Measurements from ENCODE around the gene TTLL3.
"Not testable (repeated sequence)": the region's sequence is repeated elsewhere in the genome, so short reads cannot be mapped to it uniquely, and the experiment has no call there.

TTLL3 gene

DNA sequence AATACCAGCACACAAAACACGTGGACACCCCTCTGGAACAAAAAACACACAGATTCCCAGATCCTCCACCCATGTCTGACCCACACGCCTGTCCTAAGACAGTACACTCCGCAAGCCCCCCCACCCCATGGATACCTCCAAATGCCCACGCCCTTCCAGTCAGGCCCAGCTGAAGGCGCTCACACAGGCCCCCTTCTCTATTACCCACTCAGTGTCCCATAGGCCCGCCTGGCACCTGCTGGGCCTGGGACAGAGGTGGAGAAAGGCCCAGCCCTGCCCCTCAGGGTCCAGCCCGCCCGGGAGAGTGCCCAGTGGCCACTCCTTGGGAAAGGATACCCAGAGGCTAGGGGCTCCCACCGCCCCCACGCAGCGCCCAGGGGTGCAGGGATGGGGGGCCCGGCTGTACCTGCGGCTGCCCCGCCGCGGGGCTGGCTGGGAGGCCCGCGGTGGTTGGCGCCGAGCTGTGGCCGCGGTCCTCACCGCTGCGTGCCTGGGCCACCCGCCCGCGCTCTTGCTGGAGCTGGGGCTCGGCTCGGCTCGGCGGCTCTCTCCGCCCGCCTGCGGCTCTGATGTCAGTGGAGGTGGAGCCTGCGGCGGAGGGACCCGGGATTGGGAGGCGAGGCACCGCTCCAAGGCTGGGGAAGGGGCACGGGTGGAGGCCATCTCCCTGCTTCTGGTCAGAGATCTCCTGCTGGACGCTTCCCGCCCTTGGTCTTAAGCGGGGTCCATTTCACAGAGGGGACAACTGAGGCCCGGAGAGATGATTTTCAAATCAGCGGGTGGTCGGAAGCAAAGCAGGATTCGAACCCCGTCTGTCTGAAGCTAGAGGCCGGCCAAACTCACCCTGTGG lies 40.4 kb upstream of the TTLL3 start, which contains the start of gene CAMK1:
TSS of gene CAMK1 (minus strand) at position 522 of the 850 bp plus-strand sequence. CDS start 2,198 bp downstream, outside the sequence.
- no peaks in the 10 kb centered on the region for H3K9me3 ChIP-seq (ENCODE audit: control insufficient read depth in 2 of 2, low read length in 2 of 2)
- peak within 1 kb of the TSS; percentile 62 to 80 for H3K27ac ChIP-seq (ENCODE audit: low read depth in 2 of 2, low read length in 2 of 2)
- peaks cover 0 to 2% of the 10 kb centered on the region in 2 donors for H3K36me3 ChIP-seq (ENCODE audit: control insufficient read depth in 2 of 2, insufficient read depth in 2 of 2, low read length in 2 of 2)
- peaks cover 15 to 22% of the 10 kb centered on the region in 2 donors for H3K4me1 ChIP-seq (ENCODE audit: control insufficient read depth in 2 of 2, insufficient read depth in 2 of 2, low read length in 2 of 2)
- peak within 1 kb of the TSS; percentile 60 to 79 for H3K4me3 ChIP-seq (ENCODE audit: low read length in 2 of 2)
- H3K9ac ChIP-seq (ENCODE audit: low read depth in 1 of 2, low read length in 2 of 2): peak within 1 kb of the TSS; percentile 77 to 86
- no peaks in the 10 kb centered on the region for H3K27me3 ChIP-seq (ENCODE audit: control insufficient read depth in 2 of 2, insufficient read depth in 2 of 2, low read length in 2 of 2)

DNA sequence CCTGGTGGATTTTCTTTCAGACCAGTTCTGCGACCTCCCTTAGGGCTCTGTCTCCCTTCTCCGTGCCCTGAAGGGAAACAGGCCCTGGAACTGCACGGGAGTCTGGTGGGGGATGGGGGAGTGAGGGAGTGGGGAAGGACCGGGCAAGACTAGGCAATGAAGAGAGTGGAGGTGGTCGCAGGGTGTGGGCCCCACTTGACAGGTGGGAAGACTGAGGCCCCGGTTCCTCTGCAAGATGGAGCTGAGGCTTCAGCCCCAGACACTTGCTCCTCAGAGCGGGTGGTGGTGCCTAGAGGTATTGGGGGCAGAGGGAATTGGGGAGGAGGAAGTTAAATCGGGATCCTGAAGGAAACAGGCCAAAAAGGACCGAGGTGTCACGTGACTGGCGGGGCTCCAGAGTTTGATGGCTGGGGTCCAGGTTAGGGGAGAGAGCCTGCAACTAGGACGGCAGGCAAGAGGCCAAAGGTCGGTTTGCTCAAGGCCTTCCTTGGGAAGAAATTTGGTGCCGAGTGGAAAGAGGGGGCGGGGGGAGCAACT lies 39.7 kb upstream of the TTLL3 start:
- Histone ChIP-seq H3K9ac (ENCODE audit: low read depth in 1 of 2, low read length in 2 of 2) (peak overlapping the region; percentile 72 to 86), H3K4me1 (ENCODE audit: control insufficient read depth in 2 of 2, insufficient read depth in 2 of 2, low read length in 2 of 2) (peaks cover 15 to 22% of the 10 kb centered on the region in 2 donors), H3K36me3 (ENCODE audit: control insufficient read depth in 2 of 2, insufficient read depth in 2 of 2, low read length in 2 of 2) (peaks cover 0 to 2% of the 10 kb centered on the region in 2 donors), H3K4me3 (ENCODE audit: low read length in 2 of 2) (peak overlapping the region; percentile 60 to 79), H3K9me3 (ENCODE audit: control insufficient read depth in 2 of 2, low read length in 2 of 2) (no peaks in the 10 kb centered on the region), H3K27ac (ENCODE audit: low read depth in 2 of 2, low read length in 2 of 2) (peak overlapping the region; percentile 62 to 80), H3K27me3 (ENCODE audit: control insufficient read depth in 2 of 2, insufficient read depth in 2 of 2, low read length in 2 of 2) (no peaks in the 10 kb centered on the region)

DNA sequence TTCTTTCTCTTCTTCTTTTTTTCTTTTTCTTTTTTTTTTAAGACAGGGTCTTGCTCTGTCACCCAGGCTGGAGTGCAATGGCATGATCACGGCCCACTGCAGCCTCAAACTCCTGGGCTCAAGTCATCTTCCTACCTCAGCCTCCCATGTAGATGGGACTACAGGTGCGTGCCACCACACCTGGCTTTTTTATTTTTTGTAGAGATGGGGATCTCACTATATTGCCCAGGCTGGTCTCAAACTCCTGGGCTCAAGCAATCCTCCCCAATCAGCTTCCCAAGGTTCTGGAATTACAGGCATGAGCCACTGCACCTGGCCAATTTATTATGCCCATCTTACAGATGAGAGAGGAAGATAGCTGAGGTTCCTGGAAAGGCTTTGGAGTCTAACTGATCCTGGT lies 39.1 kb upstream of the TTLL3 start:
- not testable (repeated sequence) for H3K9ac ChIP-seq (ENCODE audit: low read depth in 1 of 2, low read length in 2 of 2); H3K36me3 ChIP-seq (ENCODE audit: control insufficient read depth in 2 of 2, insufficient read depth in 2 of 2, low read length in 2 of 2); H3K27ac ChIP-seq (ENCODE audit: low read depth in 2 of 2, low read length in 2 of 2); H3K9me3 ChIP-seq (ENCODE audit: control insufficient read depth in 2 of 2, low read length in 2 of 2); H3K4me3 ChIP-seq (ENCODE audit: low read length in 2 of 2); H3K27me3 ChIP-seq (ENCODE audit: control insufficient read depth in 2 of 2, insufficient read depth in 2 of 2, low read length in 2 of 2)
- peaks cover 15 to 22% of the 10 kb centered on the region in 2 donors for H3K4me1 ChIP-seq (ENCODE audit: control insufficient read depth in 2 of 2, insufficient read depth in 2 of 2, low read length in 2 of 2)

DNA sequence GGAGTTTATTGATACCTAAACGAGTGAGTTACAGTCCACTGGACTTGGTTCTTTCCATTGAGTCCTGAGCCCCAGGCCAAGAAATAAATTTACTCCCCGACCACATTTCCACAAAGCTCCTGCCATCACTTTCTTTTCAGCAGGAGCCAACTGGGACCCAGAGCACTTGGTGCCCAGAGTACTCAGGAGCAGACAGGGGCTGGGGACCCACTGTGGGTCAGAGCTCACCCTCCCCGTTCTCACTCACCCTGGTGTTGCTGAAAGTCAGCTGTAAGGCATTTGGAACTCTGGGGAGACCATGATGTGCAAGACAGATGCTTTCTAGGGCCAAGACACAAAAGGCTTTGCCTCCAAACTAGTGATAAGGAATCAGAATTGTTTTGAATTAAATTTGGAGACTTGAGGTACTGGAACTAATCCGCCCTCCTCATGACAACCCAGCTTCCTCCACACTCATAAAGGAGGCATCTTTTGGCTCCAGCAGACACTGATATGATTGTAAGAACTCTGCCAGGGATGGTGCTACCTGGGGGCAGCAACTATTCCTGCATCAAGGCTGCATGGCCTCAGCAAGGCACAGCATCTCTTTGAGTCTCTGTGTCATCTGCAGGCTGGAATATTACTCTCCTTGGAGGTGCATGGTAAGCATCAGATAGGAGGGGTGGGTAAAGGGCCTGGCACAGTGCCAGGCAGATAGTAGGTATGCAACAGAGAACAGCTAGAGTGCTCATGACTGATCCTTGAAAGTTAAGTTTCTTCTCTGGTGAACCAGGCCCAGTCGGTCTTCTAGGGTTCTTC lies 33.0 kb upstream of the TTLL3 start:
- no peak overlapping the region for H3K27ac ChIP-seq (ENCODE audit: low read depth in 2 of 2, low read length in 2 of 2)
- H3K9ac ChIP-seq (ENCODE audit: low read depth in 1 of 2, low read length in 2 of 2): no peak overlapping the region
- no peaks in the 10 kb centered on the region for H3K9me3 ChIP-seq (ENCODE audit: control insufficient read depth in 2 of 2, low read length in 2 of 2)
- H3K27me3 ChIP-seq (ENCODE audit: control insufficient read depth in 2 of 2, insufficient read depth in 2 of 2, low read length in 2 of 2): no peaks in the 10 kb centered on the region
- no peak overlapping the region for H3K4me3 ChIP-seq (ENCODE audit: low read length in 2 of 2)
- peaks cover 13 to 16% of the 10 kb centered on the region in 2 donors for H3K4me1 ChIP-seq (ENCODE audit: control insufficient read depth in 2 of 2, insufficient read depth in 2 of 2, low read length in 2 of 2)
- peaks cover 13 to 23% of the 10 kb centered on the region in 2 donors for H3K36me3 ChIP-seq (ENCODE audit: control insufficient read depth in 2 of 2, insufficient read depth in 2 of 2, low read length in 2 of 2)

DNA sequence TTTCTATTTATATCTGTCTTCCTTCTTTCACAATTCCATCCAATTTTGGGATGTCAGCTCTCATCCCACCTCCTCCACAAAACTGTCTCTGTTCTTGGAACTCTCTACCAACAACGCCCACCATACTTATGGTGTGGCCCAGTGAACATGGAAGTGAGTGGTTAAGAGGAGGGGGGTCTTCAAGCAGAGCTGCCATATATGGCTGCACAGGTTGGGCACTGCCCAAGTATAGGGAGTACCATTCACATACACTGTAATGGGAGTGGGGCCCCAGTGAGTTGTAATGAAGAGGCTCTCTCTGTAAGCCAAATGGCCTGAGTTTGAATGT lies 32.4 kb upstream of the TTLL3 start:
- Histone ChIP-seq H3K4me1 (ENCODE audit: control insufficient read depth in 2 of 2, insufficient read depth in 2 of 2, low read length in 2 of 2) (peaks cover 13 to 16% of the 10 kb centered on the region in 2 donors), H3K9me3 (ENCODE audit: control insufficient read depth in 2 of 2, low read length in 2 of 2) (no peaks in the 10 kb centered on the region), H3K27ac (ENCODE audit: low read depth in 2 of 2, low read length in 2 of 2) (no peak overlapping the region), H3K27me3 (ENCODE audit: control insufficient read depth in 2 of 2, insufficient read depth in 2 of 2, low read length in 2 of 2) (no peaks in the 10 kb centered on the region), H3K4me3 (ENCODE audit: low read length in 2 of 2) (no peak overlapping the region), H3K9ac (ENCODE audit: low read depth in 1 of 2, low read length in 2 of 2) (no peak overlapping the region), H3K36me3 (ENCODE audit: control insufficient read depth in 2 of 2, insufficient read depth in 2 of 2, low read length in 2 of 2) (peaks cover 18 to 28% of the 10 kb centered on the region in 2 donors)

DNA sequence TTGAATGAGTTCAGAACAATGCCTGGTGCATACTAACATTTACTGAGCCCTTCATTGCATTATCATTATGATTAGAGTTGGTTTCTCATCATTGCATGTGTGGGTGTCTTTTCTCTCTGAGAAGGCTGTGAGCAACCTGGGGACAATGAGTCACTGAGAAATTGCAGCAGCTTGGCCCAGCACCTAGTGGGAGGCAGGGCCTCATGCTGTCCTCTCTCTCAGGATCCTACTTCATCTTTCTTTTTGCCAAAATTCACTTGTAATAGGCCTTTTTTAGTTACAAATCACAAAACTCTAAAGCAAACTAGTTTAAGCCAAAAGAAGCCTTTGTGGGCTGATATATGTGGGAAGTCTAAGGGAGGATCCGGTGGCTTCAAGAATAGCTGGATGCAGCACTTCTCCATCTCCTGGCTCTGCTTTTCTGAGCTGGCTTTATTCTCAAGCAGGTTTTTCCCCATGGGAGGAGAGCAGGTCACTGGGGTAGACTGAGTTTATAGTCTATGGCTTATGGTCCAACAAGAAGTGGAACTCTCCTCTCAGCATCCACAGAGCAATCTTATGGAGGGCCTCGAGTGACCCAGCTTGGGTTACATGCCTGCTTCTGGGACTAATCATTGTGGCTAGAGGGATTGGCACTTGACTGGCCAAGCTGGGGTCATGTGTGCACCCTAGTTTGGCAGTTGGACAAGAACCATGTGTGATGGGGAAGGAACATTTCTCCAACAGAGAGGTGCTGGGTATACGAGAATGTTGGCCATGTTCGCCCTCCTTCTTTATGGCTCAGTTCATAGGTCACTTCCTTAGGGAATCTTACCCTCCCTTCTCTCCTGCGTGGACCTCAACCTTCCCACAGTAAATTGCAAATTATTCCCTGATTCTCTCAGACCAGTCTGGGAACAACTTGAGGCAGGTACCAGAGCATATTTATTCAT lies 31.7 kb upstream of the TTLL3 start:
- Histone ChIP-seq H3K9ac (ENCODE audit: low read depth in 1 of 2, low read length in 2 of 2) (no peak overlapping the region), H3K27ac (ENCODE audit: low read depth in 2 of 2, low read length in 2 of 2) (peak overlapping the region in 1 of 2 donors; percentile 49), H3K27me3 (ENCODE audit: control insufficient read depth in 2 of 2, insufficient read depth in 2 of 2, low read length in 2 of 2) (no peaks in the 10 kb centered on the region), H3K36me3 (ENCODE audit: control insufficient read depth in 2 of 2, insufficient read depth in 2 of 2, low read length in 2 of 2) (peaks cover 20 to 30% of the 10 kb centered on the region in 2 donors), H3K4me1 (ENCODE audit: control insufficient read depth in 2 of 2, insufficient read depth in 2 of 2, low read length in 2 of 2) (peaks cover 13 to 16% of the 10 kb centered on the region in 2 donors), H3K9me3 (ENCODE audit: control insufficient read depth in 2 of 2, low read length in 2 of 2) (no peaks in the 10 kb centered on the region), H3K4me3 (ENCODE audit: low read length in 2 of 2) (peak overlapping the region in 1 of 2 donors; percentile 26)

DNA sequence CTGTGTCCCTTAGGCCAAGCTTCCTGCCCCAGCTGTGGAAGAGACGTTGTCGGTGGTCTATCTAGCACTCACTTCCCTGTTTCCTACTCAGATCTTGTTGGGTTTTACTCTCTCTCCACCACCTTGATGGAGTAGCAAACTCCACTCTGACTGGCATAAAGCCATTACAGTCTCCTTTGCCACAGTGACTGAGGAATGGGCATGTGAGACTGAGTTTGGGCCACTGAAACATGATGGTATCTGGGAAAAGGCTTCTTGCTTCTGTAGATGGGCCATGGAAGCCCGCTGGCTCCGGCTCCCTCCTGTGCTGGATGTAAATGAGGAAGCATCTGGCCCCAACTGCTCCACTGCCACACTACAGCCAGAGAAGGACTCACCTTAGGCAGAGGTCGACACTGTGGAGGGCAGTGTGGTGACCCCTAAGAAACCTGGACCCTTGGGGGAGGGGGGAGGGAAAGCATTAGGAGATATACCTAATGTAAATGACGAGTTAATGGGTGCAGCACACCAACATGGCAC lies 30.9 kb upstream of the TTLL3 start:
- Histone ChIP-seq H3K4me3 (ENCODE audit: low read length in 2 of 2) (peak overlapping the region in 1 of 2 donors; percentile 26), H3K36me3 (ENCODE audit: control insufficient read depth in 2 of 2, insufficient read depth in 2 of 2, low read length in 2 of 2) (peaks cover 24 to 36% of the 10 kb centered on the region in 2 donors), H3K27me3 (ENCODE audit: control insufficient read depth in 2 of 2, insufficient read depth in 2 of 2, low read length in 2 of 2) (no peaks in the 10 kb centered on the region), H3K4me1 (ENCODE audit: control insufficient read depth in 2 of 2, insufficient read depth in 2 of 2, low read length in 2 of 2) (peaks cover 13 to 16% of the 10 kb centered on the region in 2 donors), H3K27ac (ENCODE audit: low read depth in 2 of 2, low read length in 2 of 2) (peak overlapping the region in 1 of 2 donors; percentile 49), H3K9ac (ENCODE audit: low read depth in 1 of 2, low read length in 2 of 2) (no peak overlapping the region), H3K9me3 (ENCODE audit: control insufficient read depth in 2 of 2, low read length in 2 of 2) (no peaks in the 10 kb centered on the region)

DNA sequence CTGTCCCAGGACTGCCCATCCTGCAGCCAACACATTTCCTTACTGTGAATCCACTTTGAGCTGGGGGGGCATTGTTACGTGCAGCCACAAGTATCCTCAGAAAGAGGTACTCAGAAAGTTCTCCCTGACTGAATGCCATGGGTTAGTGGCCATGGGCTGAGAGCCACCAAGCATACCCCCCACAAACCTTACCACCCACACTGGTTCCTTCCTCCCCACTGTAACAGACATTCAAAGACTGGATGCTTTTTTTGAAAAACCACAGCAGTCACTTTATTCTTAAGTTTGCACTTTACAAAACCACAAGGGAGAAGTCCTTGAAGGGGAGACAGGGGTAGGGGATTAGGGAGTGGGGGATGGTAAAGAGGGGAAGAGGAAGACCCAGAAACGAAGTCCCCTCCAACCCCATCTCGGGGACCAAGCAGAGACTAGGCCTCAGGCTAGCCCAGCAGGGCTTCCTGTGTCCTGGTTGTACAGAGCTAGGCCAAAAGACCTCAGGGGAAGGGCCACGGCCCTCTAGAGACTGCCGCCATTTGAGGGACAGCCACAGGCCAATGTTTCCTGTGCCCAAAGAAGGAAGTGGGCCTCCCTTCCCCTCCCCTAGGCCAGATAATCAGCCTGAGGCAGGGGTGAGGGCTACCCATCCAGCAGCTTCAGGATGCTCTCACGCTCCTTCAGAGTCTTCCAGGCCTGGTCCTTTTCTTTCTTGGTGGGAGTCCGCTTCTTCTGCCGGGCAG lies 30.2 kb upstream of the TTLL3 start:
- H3K27me3 ChIP-seq (ENCODE audit: control insufficient read depth in 2 of 2, insufficient read depth in 2 of 2, low read length in 2 of 2): no peaks in the 10 kb centered on the region
- H3K4me1 ChIP-seq (ENCODE audit: control insufficient read depth in 2 of 2, insufficient read depth in 2 of 2, low read length in 2 of 2): peaks cover 13 to 16% of the 10 kb centered on the region in 2 donors
- peak overlapping the region in 1 of 2 donors; percentile 70 for H3K27ac ChIP-seq (ENCODE audit: low read depth in 2 of 2, low read length in 2 of 2)
- H3K36me3 ChIP-seq (ENCODE audit: control insufficient read depth in 2 of 2, insufficient read depth in 2 of 2, low read length in 2 of 2): peaks cover 25 to 36% of the 10 kb centered on the region in 2 donors
- H3K9ac ChIP-seq (ENCODE audit: low read depth in 1 of 2, low read length in 2 of 2): no peak overlapping the region
- no peak overlapping the region for H3K4me3 ChIP-seq (ENCODE audit: low read length in 2 of 2)
- no peaks in the 10 kb centered on the region for H3K9me3 ChIP-seq (ENCODE audit: control insufficient read depth in 2 of 2, low read length in 2 of 2)

DNA sequence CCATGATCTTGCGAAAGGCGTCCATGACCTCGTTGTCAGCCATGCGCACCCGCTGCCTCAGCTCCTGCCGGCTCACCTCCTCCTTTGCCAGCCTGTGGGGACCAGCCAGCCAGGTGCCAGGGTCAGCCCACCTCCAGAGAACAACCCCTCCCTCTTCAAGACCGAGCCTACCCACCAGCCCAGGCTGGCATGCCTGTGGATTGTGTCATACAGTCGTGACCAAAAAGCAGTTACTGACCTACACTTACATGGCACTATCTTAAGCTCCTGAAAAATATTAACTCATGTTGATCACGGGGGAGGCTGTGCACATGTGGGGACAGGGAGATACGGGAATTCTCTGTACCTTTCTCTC lies 29.6 kb upstream of the TTLL3 start:
- no peaks in the 10 kb centered on the region for H3K9me3 ChIP-seq (ENCODE audit: control insufficient read depth in 2 of 2, low read length in 2 of 2)
- H3K27ac ChIP-seq (ENCODE audit: low read depth in 2 of 2, low read length in 2 of 2): peak overlapping the region in 1 of 2 donors; percentile 70
- H3K4me1 ChIP-seq (ENCODE audit: control insufficient read depth in 2 of 2, insufficient read depth in 2 of 2, low read length in 2 of 2): peaks cover 13 to 16% of the 10 kb centered on the region in 2 donors
- peaks cover 28 to 42% of the 10 kb centered on the region in 2 donors for H3K36me3 ChIP-seq (ENCODE audit: control insufficient read depth in 2 of 2, insufficient read depth in 2 of 2, low read length in 2 of 2)
- H3K27me3 ChIP-seq (ENCODE audit: control insufficient read depth in 2 of 2, insufficient read depth in 2 of 2, low read length in 2 of 2): no peaks in the 10 kb centered on the region
- no peak overlapping the region for H3K4me3 ChIP-seq (ENCODE audit: low read length in 2 of 2)
- H3K9ac ChIP-seq (ENCODE audit: low read depth in 1 of 2, low read length in 2 of 2): no peak overlapping the region

Data from mucosa of rectum (tissue), 2 donors.